HEK293 (cell line): ENCODE data around the gene CIROP.

Source experiments
- ZBTB8A ChIP-seq: fragments of 450-650 bp; formaldehyde crosslinking; IDR thresholded peaks from 2 replicates; pipeline ENCODE4 v1.5.1; 2016; ENCODE audit warnings: missing biosample characterization, missing genetic modification characterization
- ZNF416 ChIP-seq: fragments of 450-650 bp; formaldehyde crosslinking; IDR thresholded peaks from 2 replicates; pipeline ENCODE4 v1.5.1; 2016; ENCODE audit warnings: missing biosample characterization, missing genetic modification characterization
- ZNF514 ChIP-seq: fragments of 450-650 bp; formaldehyde crosslinking; IDR thresholded peaks from 2 replicates; pipeline ENCODE4 v1.5.1; 2016; ENCODE audit warnings: missing biosample characterization, missing genetic modification characterization
- TF ChIP-seq, protein P1 (sequence below): fragments of 450-650 bp; formaldehyde crosslinking; IDR thresholded peaks from 2 replicates; pipeline ENCODE4 v1.5.1; 2016; ENCODE audit warnings: missing biosample characterization, missing genetic modification characterization

DNA sequence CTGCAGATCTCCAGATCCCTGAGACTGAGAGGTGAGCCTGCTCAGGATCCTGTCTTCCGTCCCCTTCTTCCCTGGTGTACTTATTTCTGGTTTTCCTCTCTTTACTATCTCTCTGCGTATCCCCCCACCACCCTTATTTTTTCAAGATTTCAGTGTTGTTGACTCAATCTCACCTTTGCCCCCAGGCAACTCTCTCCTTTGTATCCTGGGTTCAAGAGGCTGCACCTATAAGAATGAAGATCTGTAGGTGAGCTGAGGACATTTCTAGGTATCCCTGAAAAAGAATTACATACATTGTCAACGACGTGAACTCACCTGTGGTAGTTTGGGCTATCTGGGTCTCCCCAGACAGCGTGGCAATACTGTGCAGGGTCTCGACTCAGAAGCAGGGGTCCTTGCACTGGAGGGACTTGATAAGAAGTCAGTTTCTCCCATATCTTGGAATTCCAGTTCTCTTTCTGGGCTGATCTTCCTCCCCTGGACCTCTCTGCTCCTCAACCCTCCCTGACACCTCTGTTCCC is 659 bp downstream of the CIROP start:
- TF ChIP-seq ZNF514 (tag by site-specific recombination) (no peak), ZBTB8A (tag by site-specific recombination) (no peak), ZNF416 (tag by site-specific recombination) (no peak)
- TF ChIP-seq, protein P1, sequence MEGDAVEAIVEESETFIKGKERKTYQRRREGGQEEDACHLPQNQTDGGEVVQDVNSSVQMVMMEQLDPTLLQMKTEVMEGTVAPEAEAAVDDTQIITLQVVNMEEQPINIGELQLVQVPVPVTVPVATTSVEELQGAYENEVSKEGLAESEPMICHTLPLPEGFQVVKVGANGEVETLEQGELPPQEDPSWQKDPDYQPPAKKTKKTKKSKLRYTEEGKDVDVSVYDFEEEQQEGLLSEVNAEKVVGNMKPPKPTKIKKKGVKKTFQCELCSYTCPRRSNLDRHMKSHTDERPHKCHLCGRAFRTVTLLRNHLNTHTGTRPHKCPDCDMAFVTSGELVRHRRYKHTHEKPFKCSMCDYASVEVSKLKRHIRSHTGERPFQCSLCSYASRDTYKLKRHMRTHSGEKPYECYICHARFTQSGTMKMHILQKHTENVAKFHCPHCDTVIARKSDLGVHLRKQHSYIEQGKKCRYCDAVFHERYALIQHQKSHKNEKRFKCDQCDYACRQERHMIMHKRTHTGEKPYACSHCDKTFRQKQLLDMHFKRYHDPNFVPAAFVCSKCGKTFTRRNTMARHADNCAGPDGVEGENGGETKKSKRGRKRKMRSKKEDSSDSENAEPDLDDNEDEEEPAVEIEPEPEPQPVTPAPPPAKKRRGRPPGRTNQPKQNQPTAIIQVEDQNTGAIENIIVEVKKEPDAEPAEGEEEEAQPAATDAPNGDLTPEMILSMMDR (tag by site-specific recombination): no peak
